ENCODE results near the gene SCAI. TPM values are rescaled to one million over a fixed set of nuclear protein-coding genes. Genes with fewer than 3 reads are reported as not detected.

The SCAI gene
- total and polyA plus RNA-seq, 9 of the 15 experiments (the other 6 are each of a cell fraction or from before 2014, with no cell fraction given): 0.70 to 12.4 (median 4.2) TPM

DNA sequence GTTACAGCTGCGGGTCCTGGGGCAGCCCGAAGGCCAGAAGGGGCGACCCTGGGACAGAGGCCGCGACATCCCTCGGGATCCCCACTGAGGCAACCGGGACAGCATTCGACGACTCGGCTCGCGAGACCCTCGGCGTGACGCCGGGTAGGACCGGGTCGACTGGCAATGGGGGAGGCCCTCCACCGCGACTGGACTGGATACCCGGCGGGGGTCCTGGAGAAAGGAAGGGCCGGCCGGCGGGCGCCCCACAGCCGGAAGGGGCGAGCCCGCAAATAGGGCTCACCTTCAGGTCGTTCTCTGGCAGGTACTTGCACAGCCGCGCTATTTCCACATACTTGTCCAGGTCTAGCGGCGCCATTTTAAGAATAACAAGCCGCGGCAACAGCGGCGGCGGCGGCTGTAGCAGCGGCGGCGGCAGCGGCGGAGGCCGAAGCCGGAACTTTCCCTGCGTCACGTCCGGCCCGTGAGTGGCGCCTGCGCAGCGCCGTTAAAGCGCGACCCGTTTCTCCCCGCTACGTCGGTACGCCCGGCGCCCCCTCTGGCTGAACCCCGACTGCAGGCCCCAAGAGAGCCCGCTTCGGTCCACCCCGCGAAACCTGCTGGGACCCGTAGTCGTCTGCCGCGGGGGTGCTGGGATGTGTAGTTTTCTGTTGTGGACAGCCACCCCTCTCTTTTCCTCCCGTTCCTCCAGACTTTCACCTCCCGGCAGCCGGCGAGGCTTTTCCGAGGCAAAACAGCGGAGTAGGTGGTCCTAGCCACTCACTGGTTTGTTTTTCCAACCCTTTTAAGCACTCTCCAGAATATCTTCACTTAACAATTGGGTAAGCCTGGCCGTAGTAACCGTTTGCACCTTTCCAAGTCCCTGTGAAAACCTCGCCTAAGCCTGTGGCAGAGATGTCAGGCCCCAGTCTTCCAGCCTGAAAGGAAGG is 46.3 kb upstream of the SCAI start, which contains the start of gene PPP6C (continued):
- TF ChIP-seq ZBTB17 (CRISPR knock-in tag; IDR thresholded peaks at IDR 0.05) (no peak), HDAC3 (IDR thresholded peaks at IDR 0.05; ENCODE audit: borderline replicate concordance, partially characterized antibody) (no peak), ZFP91 (CRISPR knock-in tag; IDR thresholded peaks at IDR 0.05) (no peak), ZFX (CRISPR knock-in tag; IDR thresholded peaks at IDR 0.05) (peak; percentile 91), XRCC4 (IDR thresholded peaks at IDR 0.05; ENCODE audit: extremely low read depth, insufficient read depth, insufficient read length) (no peak), CBX3 (IDR thresholded peaks at IDR 0.05; ENCODE audit: borderline replicate concordance in 1 of 2, low read length in 2 of 2) (peak in 1 of 2 experiments; percentile 95; a peak in 2 of 3 replicates), ZNF140 (CRISPR knock-in tag; IDR thresholded peaks at IDR 0.05) (no peak), SLC30A9 (CRISPR knock-in tag; IDR thresholded peaks at IDR 0.05) (no peak), ZNF695 (CRISPR knock-in tag; IDR thresholded peaks at IDR 0.05) (no peak), MEIS2 (IDR thresholded peaks at IDR 0.05; ENCODE audit: partially characterized antibody) (peak; percentile 84), CCAR2 (IDR thresholded peaks at IDR 0.05; ENCODE audit: low read depth, low read length) (no peak), ZNF124 (CRISPR knock-in tag; IDR thresholded peaks at IDR 0.05) (no peak), ZNF511 (CRISPR knock-in tag; IDR thresholded peaks at IDR 0.05) (no peak), EGR1 (conservative IDR thresholded peaks at IDR 0.05) (peak; percentile 56)
- TF ChIP-seq, protein P1, sequence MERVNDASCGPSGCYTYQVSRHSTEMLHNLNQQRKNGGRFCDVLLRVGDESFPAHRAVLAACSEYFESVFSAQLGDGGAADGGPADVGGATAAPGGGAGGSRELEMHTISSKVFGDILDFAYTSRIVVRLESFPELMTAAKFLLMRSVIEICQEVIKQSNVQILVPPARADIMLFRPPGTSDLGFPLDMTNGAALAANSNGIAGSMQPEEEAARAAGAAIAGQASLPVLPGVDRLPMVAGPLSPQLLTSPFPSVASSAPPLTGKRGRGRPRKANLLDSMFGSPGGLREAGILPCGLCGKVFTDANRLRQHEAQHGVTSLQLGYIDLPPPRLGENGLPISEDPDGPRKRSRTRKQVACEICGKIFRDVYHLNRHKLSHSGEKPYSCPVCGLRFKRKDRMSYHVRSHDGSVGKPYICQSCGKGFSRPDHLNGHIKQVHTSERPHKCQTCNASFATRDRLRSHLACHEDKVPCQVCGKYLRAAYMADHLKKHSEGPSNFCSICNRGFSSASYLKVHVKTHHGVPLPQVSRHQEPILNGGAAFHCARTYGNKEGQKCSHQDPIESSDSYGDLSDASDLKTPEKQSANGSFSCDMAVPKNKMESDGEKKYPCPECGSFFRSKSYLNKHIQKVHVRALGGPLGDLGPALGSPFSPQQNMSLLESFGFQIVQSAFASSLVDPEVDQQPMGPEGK (CRISPR knock-in tag; IDR thresholded peaks at IDR 0.05; ENCODE audit: borderline replicate concordance): no peak
- TF ChIP-seq, protein P2, sequence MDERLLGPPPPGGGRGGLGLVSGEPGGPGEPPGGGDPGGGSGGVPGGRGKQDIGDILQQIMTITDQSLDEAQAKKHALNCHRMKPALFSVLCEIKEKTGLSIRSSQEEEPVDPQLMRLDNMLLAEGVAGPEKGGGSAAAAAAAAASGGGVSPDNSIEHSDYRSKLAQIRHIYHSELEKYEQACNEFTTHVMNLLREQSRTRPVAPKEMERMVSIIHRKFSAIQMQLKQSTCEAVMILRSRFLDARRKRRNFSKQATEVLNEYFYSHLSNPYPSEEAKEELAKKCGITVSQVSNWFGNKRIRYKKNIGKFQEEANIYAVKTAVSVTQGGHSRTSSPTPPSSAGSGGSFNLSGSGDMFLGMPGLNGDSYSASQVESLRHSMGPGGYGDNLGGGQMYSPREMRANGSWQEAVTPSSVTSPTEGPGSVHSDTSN (CRISPR knock-in tag; IDR thresholded peaks at IDR 0.05; ENCODE audit: low read depth): 0 out of 2 replicates have a peak, but pooled peaks have one; percentile 1
- TF ChIP-seq, protein P2 (tag; conservative IDR thresholded peaks at IDR 0.05; ENCODE audit: low read depth): no peak
- TF ChIP-seq, protein P3, sequence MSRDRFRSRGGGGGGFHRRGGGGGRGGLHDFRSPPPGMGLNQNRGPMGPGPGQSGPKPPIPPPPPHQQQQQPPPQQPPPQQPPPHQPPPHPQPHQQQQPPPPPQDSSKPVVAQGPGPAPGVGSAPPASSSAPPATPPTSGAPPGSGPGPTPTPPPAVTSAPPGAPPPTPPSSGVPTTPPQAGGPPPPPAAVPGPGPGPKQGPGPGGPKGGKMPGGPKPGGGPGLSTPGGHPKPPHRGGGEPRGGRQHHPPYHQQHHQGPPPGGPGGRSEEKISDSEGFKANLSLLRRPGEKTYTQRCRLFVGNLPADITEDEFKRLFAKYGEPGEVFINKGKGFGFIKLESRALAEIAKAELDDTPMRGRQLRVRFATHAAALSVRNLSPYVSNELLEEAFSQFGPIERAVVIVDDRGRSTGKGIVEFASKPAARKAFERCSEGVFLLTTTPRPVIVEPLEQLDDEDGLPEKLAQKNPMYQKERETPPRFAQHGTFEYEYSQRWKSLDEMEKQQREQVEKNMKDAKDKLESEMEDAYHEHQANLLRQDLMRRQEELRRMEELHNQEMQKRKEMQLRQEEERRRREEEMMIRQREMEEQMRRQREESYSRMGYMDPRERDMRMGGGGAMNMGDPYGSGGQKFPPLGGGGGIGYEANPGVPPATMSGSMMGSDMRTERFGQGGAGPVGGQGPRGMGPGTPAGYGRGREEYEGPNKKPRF (IDR thresholded peaks at IDR 0.05; ENCODE audit: low read depth, low read length): no peak

Data from K562 (cell line).